HG03196 (cell line): ENCODE measurements around the gene SPHK1.

Source experiments
- ATAC-seq: cut with Tn5 transposase; IDR thresholded peaks from one replicate; pipeline ENCODE4 v1.9.1; 2021; ENCODE audit not compliant: unreplicated experiment

SPHK1 gene

GRCh38 chr17:76431509-76431908 is 47.1 kb downstream of the SPHK1 start:
- ATAC-seq: no peak

GRCh38 chr17:76432004-76432403 is 47.6 kb downstream of the SPHK1 start:
- no peak for ATAC-seq

GRCh38 chr17:76432712-76433336 is 48.4 kb downstream of the SPHK1 start:
- no peak for ATAC-seq

- ATAC-seq: no peak
Measured at GRCh38 chr17:76433693-76434092, 49.3 kb downstream of the SPHK1 start.

GRCh38 chr17:76434870-76435269 is 50.5 kb downstream of the SPHK1 start:
- no peak for ATAC-seq

GRCh38 chr17:76435751-76436150 is 51.3 kb downstream of the SPHK1 start:
- ATAC-seq: no peak
